CD14-positive monocyte (primary cell): Measurements from ENCODE around the gene DMPK. TPM values are rescaled to one million over a fixed set of nuclear protein-coding genes. Genes with fewer than 3 reads are reported as not detected.

Experiments used
- DNase-seq, 3 donors: peaks; one replicate each; pipeline ENCODE4 v3.0.0-alpha.2; 2011 to 2022
- H2AFZ ChIP-seq: 2 replicates; pipeline ENCODE4 v1.6.0; 2012; ENCODE audit warnings: mild to moderate bottlenecking, low read depth, low read length, inconsistent platforms; ENCODE audit not compliant: insufficient read depth, poor library complexity, severe bottlenecking
- H3K27ac ChIP-seq, 2 donors: 1 replicate in 1 of 2; 2 replicates in 1 of 2; pipeline ENCODE4 v1.5.1; 2012 to 2013; ENCODE audit warnings: low read length in 2 of 2, control low read depth in 1 of 2, inconsistent platforms in 1 of 2, low read depth in 1 of 2, mild to moderate bottlenecking in 1 of 2
- H3K27me3 ChIP-seq, 2 donors: one replicate each; pipeline versions ENCODE4 v1.6.0 to v1.6.1; 2011 to 2013; ENCODE audit warnings: low read length in 2 of 2; ENCODE audit not compliant: control insufficient read depth in 2 of 2, insufficient read depth in 2 of 2
- H3K36me3 ChIP-seq, 2 donors: replicated peaks in 1 of 2; 1 replicate in 1 of 2; 2 replicates in 1 of 2; pipeline versions ENCODE4 v1.5.1 to v1.6.1; 2012 to 2013; ENCODE audit warnings: low read length in 2 of 2, control low read depth in 1 of 2, inconsistent platforms in 1 of 2, mild to moderate bottlenecking in 1 of 2; ENCODE audit not compliant: insufficient read depth in 2 of 2, control insufficient read depth in 1 of 2
- H3K4me1 ChIP-seq, 2 donors: 1 replicate in 1 of 2; 2 replicates in 1 of 2; pipeline versions ENCODE4 v1.5.1 to v1.6.1; 2012 to 2013; ENCODE audit warnings: low read length in 2 of 2, control low read depth in 1 of 2, inconsistent platforms in 1 of 2, mild to moderate bottlenecking in 1 of 2, moderate library complexity in 1 of 2; ENCODE audit not compliant: insufficient read depth in 2 of 2, control insufficient read depth in 1 of 2
- H3K4me2 ChIP-seq: replicated peaks from 2 replicates; pipeline ENCODE3; 2012; ENCODE audit warnings: low read length, moderate library complexity, mild to moderate bottlenecking; ENCODE audit not compliant: poor library complexity, severe bottlenecking; ENCODE audit errors: extremely low read depth
- H3K4me3 ChIP-seq, 3 experiments: fragments of 200-600 bp in 1 of 3; sonication (generic) in 1 of 3; replicated peaks in 1 of 3; 1 replicate in 2 of 3; 2 replicates in 1 of 3; pipeline ENCODE4 v1.5.1; 2011 to 2013; ENCODE audit warnings: low read length in 3 of 3, mild to moderate bottlenecking in 3 of 3, control low read depth in 2 of 3, low read depth in 2 of 3, inconsistent platforms in 1 of 3, moderate library complexity in 1 of 3
- H3K79me2 ChIP-seq: 2 replicates; pipeline ENCODE4 v1.6.0; 2012; ENCODE audit warnings: mild to moderate bottlenecking, control low read depth, inconsistent platforms, low read length, moderate library complexity; ENCODE audit not compliant: insufficient read depth
- H3K9ac ChIP-seq: 2 replicates; pipeline ENCODE4 v1.6.0; 2017; ENCODE audit warnings: low read length, mild to moderate bottlenecking; ENCODE audit not compliant: insufficient read depth, poor library complexity, severe bottlenecking
- H3K9me3 ChIP-seq, 2 donors: replicated peaks in 1 of 2; 1 replicate in 1 of 2; 2 replicates in 1 of 2; pipeline versions ENCODE4 v1.5.1 to v1.6.1; 2012 to 2013; ENCODE audit warnings: low read length in 2 of 2, control low read depth in 1 of 2; ENCODE audit not compliant: control insufficient read depth in 1 of 2, insufficient read depth in 1 of 2
- H4K20me1 ChIP-seq: 2 replicates; pipeline ENCODE4 v1.6.0; 2012; ENCODE audit warnings: mild to moderate bottlenecking, low read length, control low read depth, moderate library complexity; ENCODE audit not compliant: insufficient read depth
- H3K27ac Mint-ChIP-seq, 7 donors: one replicate each; pipeline ENCODE4 v1.8.0; 2020; ENCODE audit warnings: mild to moderate bottlenecking in 7 of 7, mixed read lengths in 7 of 7, moderate library complexity in 6 of 7, inconsistent platforms in 2 of 7
- H3K27me3 Mint-ChIP-seq, 3 donors: one replicate each; pipeline ENCODE4 v1.8.0; 2021 to 2022; ENCODE audit warnings: low read depth in 3 of 3, mild to moderate bottlenecking in 3 of 3, mixed read lengths in 3 of 3, moderate library complexity in 3 of 3, inconsistent platforms in 1 of 3
- H3K36me3 Mint-ChIP-seq, 2 donors: one replicate each; pipeline ENCODE4 v1.8.0; 2020; ENCODE audit warnings: mixed read lengths in 2 of 2, inconsistent platforms in 1 of 2, mild to moderate bottlenecking in 1 of 2
- H3K4me1 Mint-ChIP-seq: one replicate; pipeline ENCODE4 v1.8.0; 2020; ENCODE audit warnings: mild to moderate bottlenecking, mixed read lengths
- H3K4me3 Mint-ChIP-seq, 2 donors: one replicate each; pipeline ENCODE4 v1.8.0; 2020; ENCODE audit warnings: mild to moderate bottlenecking in 2 of 2, mixed read lengths in 2 of 2, moderate library complexity in 1 of 2
- H3K9me3 Mint-ChIP-seq, 7 donors: one replicate each; pipeline ENCODE4 v1.8.0; 2020 to 2022; ENCODE audit warnings: mixed read lengths in 7 of 7, mild to moderate bottlenecking in 6 of 7, moderate library complexity in 6 of 7, inconsistent platforms in 2 of 7
- CTCF ChIP-seq: fragments of 200-600 bp; IDR thresholded peaks from one replicate; pipeline ENCODE4 v1.8.0; 2022; ENCODE audit warnings: antibody characterized with exemption, mild to moderate bottlenecking
- WGBS: methylation state at CpG from one replicate; pipeline ENCODE4 v1.1.5; 2013; ENCODE audit warnings: missing lambda C conversion rate; ENCODE audit not compliant: insufficient coverage; 5-methylcytosine and 5-hydroxymethylcytosine counted together
- intact Hi-C, 2 donors: fragments of 100-400 bp; cut with micrococcal nuclease; formaldehyde crosslinking; loops; one replicate each; pipeline versions ENCODE4 v1.15.0 to v1.15.1; 2023
- polyA plus RNA-seq, 3 donors: library from polyadenylated mRNA; depleted of rRNA in 1 of 3; unstranded in 2 of 3; stranded (reverse) in 1 of 3; fragments of 300-500 nt in 2 of 3; fragments of >200 nt in 1 of 3; fragmentation: Illumina TruSeq in 2 of 3; gene quantifications; 1 replicate in 2 of 3; 2 replicates in 1 of 3; pipeline ENCODE4 v1.2.3, GENCODE V29; 2012 to 2021

DMPK gene
- polyA plus RNA-seq, 3 donors, result 0.17 to 3.8 TPM; not detected in 1

GRCh38 chr19:45817010-45817724 lies 34.9 kb upstream of the DMPK start:
- H3K4me1 Mint-ChIP-seq, result peaks cover 6% of the 10 kb centered on the region
- peaks cover 27 to 32% of the 10 kb centered on the region in 2 donors for H3K36me3 ChIP-seq
- no peak overlapping the region for H3K9ac ChIP-seq
- no peak overlapping the region for H2AFZ ChIP-seq
- peaks cover 0 to 6% of the 10 kb centered on the region in 2 donors for H3K9me3 ChIP-seq
- H3K4me2 ChIP-seq, result no peak overlapping the region
- H3K27me3 ChIP-seq, result peaks cover 11 to 45% of the 10 kb centered on the region in 2 donors
- peaks cover 9 to 10% of the 10 kb centered on the region in 2 donors for H3K4me1 ChIP-seq
- H3K79me2 ChIP-seq, result no peaks in the 10 kb centered on the region
- H3K4me3 Mint-ChIP-seq, result no peak overlapping the region
- no peak overlapping the region for H3K27ac Mint-ChIP-seq
- peak; percentile 99 for TF ChIP-seq CTCF
- H4K20me1 ChIP-seq, result peaks cover 65% of the 10 kb centered on the region
- WGBS, result 32% methylated on average over 11 of the region's 24 CpGs
- H3K27ac ChIP-seq, result no peak overlapping the region
- H3K9me3 Mint-ChIP-seq, result peaks cover 0 to 13% (median 0%) of the 10 kb centered on the region in 7 donors
- peaks cover 24 to 34% of the 10 kb centered on the region in 2 donors for H3K36me3 Mint-ChIP-seq
- peak; percentile 93 to 95 (median 95) for DNase-seq
- H3K27me3 Mint-ChIP-seq, result peaks cover 40 to 52% (median 45%) of the 10 kb centered on the region in 3 donors
- intact Hi-C loops, result loop anchor here (5.0 kb wide), 1 partner anchor 65 kb away; no protein-coding TSS in a partner anchor
- H3K4me3 ChIP-seq, result no peak overlapping the region

- peak overlapping the region in 1 of 2 donors; percentile 73 for H3K4me3 Mint-ChIP-seq
- 85% methylated on average over 6 of the region's 18 CpGs for WGBS
- H3K4me3 ChIP-seq, result no peak overlapping the region
- H3K27ac ChIP-seq, result no peak overlapping the region
- H3K27me3 ChIP-seq, result peaks cover 11 to 46% of the 10 kb centered on the region in 2 donors
- no peaks in the 10 kb centered on the region for H3K79me2 ChIP-seq
- H3K4me1 ChIP-seq, result peaks cover 9 to 10% of the 10 kb centered on the region in 2 donors
- H3K27ac Mint-ChIP-seq, result no peak overlapping the region
- no peak for TF ChIP-seq CTCF
- no peak overlapping the region for H3K9ac ChIP-seq
- peaks cover 19 to 26% of the 10 kb centered on the region in 2 donors for H3K36me3 Mint-ChIP-seq
- H3K27me3 Mint-ChIP-seq, result peaks cover 43 to 57% (median 49%) of the 10 kb centered on the region in 3 donors
- peaks cover 65% of the 10 kb centered on the region for H4K20me1 ChIP-seq
- intact Hi-C loops, result loop anchor here (5.0 kb wide), 1 partner anchor 66 kb away; no protein-coding TSS in a partner anchor
- peaks cover 6% of the 10 kb centered on the region for H3K4me1 Mint-ChIP-seq
- H3K9me3 Mint-ChIP-seq, result peaks cover 0 to 13% (median 0%) of the 10 kb centered on the region in 7 donors
- H3K9me3 ChIP-seq, result peaks cover 0 to 6% of the 10 kb centered on the region in 2 donors
- H3K4me2 ChIP-seq, result no peak overlapping the region
- DNase-seq, result peak in 1 of 3 donors; percentile 6
- no peak overlapping the region for H2AFZ ChIP-seq
- H3K36me3 ChIP-seq, result peaks cover 22 to 27% of the 10 kb centered on the region in 2 donors
Measured at GRCh38 chr19:45816236-45817009, 34.1 kb upstream of the DMPK start.
